ENCODE results near the gene FKBP6.
"Not testable (repeated sequence)": the region's sequence is repeated elsewhere in the genome, so short reads cannot be mapped to it uniquely, and the experiment has no call there.

The FKBP6 gene

DNA sequence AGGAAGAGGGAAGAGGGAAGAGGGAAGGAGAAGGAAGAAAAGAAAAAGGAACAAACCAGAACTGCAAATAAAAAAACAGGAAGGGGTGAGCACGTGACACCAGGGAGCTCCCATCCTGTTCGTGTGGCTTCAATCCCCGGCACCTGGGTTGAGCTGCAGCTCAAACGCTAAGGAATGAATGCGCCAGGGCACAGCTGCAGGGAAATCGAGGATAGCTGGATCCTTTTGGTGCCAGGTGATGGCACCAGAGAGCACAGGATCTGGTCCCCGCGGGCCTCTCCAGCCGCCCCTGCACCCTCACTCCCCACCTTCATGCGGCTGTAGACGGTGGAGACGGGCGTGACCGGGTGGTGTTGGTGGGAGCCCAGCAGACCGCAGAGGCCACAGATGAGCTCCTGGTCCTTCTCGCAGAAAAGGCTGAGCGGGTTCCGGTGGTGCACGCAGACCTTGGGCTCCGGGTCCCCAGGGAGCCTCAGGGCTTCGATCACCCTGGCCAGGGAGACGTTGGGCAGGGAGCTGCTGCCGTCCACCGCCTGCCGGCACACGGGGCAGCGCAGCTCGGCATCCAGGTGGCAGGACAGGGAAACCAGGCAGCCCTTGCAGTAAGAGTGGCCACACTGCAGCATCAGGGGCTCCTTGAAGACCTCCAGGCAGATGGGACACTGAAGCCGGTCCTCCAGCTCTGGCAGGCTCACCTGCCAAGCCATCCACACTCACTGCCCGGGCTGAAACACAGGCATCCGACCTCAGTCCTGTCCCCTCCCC, 3.7 kb upstream of the FKBP6 start:
- DNase-seq: peak; percentile 16

DNA sequence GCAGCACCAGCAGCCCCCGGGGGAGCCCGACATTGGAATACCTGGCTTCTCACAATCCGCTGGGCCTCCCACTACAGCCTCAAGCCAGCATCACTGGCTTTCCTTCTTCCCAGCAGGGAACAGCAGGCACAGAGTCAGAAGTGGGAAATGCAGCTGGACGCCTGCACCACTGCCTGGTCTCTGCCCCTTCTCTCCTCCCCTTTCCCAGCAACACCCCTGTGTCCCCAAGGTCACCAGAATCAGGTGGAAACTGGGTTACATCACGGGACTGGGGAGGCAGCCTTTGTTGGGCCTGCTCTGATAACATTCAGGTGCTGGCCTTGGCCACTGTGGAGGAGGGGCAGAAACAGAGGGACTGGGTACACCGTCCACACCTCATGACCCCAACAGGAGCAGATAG, 2.5 kb upstream of the FKBP6 start:
- not testable (repeated sequence) for DNase-seq

GRCh38 chr7:73327449-73327848, 512 bp upstream of the FKBP6 start:
- DNase-seq: not testable (repeated sequence)

DNA sequence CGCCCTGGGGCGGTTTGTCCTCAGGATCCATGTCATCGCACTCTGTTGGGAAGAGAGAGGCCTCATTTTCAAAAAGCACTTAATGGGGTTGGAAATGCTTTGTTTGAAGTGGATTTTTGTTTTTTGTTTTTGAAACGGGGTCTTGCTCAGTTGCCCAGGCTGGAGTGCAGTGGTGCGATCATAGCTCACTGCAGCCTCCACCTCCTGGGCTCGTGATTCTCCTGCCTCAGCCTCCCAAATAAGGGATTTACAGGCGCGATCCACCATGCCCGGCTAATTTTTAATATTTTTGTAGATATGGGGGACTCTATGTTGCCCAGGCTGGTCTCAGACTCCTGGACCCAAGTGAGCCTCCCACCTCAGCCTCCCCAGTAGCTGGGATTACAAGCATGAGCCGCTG, 735 bp downstream of the FKBP6 start:
- no peak for DNase-seq

GRCh38 chr7:73329861-73330581, 2.1 kb downstream of the FKBP6 start:
- no peak for DNase-seq

DNA sequence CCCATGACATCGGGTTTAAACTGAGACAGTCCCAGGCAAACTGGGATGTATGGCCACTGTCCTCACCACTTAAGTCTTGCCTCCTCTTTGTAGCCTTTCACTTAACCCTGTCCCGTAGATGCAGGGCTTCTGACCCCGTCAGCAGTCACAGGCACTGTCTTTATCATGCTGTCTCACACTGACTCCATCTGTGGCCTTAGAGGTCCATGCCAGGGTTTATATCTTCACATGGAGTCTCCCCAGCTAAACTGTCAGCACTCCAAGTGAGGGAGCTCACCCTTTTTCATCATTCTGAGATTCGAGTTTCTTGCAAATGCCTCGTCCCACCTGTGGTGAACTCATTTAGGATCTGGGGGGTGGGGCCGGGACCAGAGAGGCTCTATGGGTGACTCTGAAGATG, 2.8 kb downstream of the FKBP6 start:
- no peak for DNase-seq

GRCh38 chr7:73332447-73332846, 4.5 kb downstream of the FKBP6 start:
- no peak for DNase-seq

GRCh38 chr7:73338321-73338720, 10.4 kb downstream of the FKBP6 start:
- no peak for DNase-seq

- DNase-seq: no peak
Observed at GRCh38 chr7:73340514-73340913, 12.6 kb downstream of the FKBP6 start.

DNA sequence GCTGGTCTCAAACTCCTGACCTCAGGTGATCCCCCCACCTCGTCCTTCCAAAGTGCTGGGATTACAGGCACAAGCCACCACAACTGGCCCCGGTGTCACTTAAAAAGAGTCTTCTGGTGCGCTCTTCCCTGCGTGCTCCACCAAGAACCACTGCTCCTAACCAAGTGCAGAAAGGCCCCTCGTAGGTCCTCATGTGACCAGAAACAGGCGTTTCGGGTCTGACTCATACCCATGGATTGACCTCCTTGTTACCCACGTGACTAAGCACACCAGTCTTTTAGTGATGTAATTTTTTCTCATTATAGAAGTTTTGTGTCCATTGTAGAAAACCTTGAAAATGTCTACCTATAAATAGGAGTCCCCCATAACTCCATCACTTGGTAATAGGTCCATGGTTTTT, 13.9 kb downstream of the FKBP6 start:
- no peak for DNase-seq

DNA sequence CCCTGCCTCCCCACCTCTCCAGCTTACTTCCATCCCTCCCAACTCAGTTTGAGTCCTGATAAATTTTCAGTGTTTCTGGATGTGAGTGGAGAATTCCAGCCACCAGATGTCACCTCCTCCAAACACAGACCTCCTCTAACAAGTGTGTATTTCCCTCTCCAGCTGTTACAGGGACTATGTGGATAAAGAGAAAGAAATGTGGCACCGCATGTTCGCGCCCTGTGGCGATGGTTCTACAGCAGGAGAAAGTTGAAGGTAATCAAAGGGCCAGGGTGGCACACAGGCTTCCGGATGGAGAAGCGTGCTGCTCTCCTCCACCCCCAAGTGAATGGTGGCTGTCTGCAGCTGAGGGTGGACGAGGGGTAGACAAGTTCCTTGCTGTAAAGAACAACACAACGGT, 14.7 kb downstream of the FKBP6 start:
- no peak for DNase-seq

GRCh38 chr7:73343671-73344380, 15.9 kb downstream of the FKBP6 start:
- DNase-seq: no peak

- DNase-seq: no peak
Observed at GRCh38 chr7:73345538-73345937, 17.6 kb downstream of the FKBP6 start.

DNA sequence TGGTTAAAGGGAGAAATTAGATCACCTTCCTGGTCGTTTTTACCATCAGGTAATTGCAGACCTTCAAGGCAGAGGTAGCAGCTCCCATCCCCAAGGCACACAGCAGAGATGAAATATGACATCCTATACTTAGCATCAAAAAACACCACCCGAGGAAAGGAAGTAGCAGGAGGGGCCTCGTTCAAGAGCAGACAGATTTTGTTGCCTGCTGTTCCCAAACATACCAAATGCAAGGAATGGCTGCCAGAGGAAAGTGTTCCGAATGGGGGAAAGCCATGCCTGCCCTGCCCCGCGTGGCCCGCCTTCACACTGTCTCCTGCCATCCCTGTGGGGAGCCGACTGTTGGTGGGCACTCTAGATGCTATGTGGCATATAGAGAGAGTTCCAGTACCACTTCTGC, 18.0 kb downstream of the FKBP6 start:
- no peak for DNase-seq

DNA sequence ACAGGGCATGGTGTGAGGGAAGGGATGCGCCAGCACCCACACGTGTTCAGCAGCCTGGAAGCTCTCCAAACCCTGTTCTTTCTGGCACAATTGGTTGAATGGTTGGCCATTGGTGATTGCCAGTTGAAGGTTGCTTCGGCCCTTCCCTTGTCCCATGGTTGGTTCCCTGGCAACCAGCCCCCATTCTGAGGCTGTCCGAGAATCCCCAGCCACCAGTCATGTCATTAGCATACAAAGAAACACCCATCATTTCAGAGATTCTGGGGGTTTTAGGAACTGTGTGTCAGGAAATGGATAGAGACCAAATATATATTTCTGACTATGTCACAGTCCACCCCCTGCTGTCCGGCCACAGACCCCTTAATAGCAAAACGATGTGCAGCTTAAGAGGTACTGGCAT, 21.8 kb downstream of the FKBP6 start:
- DNase-seq: no peak

- DNase-seq: no peak
Observed at GRCh38 chr7:73350306-73351068, 22.5 kb downstream of the FKBP6 start.

DNA sequence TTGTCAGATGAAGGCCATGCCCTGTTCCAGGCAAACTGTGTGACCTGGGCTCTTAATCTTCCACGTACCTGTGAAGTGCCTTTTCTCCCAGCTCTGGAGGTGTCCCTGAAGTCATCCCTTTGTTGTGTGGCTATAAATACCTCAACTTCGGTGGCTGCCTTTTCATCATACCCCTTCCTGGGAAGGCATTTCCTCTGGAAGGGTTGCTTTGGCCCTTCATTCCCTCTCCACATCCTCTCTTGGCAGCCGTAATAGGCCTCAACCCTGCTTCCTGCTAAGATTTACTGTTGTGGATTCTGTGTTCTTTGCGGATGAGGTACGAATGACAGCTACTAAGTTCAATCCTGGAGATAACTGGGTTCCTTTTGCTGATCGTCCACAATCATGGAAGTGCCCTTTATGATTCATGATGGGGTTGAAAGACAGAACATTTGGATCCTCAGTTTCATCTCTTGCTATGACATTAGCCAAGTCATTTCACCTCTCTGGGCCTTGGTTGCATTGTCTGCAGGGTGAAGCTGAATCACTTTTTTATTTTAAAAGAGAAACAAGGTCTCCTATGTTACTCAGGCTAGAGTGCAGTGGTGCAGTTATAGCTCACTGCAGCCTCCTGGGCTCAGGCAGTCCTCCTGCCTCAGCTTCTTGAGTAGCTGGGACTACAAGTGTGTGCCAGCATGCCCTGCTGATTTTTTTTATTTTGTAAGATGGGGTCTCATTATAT, 23.6 kb downstream of the FKBP6 start:
- no peak for DNase-seq

GRCh38 chr7:73352784-73353183, 24.8 kb downstream of the FKBP6 start:
- DNase-seq: no peak

GRCh38 chr7:73353243-73353642, 25.3 kb downstream of the FKBP6 start:
- DNase-seq: no peak

DNA sequence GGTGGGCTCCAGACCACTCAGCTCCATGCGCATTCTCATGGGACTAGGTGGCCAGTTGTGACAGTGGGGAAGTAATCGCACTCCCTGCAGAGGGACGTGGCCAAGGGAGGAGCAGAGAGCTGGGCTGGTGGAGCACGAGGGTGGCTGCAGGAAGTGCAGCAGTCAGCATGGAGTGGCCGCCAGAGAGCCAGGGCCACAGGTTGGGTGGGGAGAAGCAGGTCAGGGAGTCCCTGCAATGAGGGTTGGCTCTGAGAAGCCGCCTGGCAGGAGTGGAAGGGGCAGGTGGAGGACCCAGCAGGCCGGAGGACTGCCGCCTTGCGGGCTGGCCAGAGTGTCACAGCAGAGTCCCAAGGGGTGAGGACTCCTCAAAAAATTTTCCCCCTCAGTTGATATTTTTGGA, 26.2 kb downstream of the FKBP6 start:
- DNase-seq: no peak

GRCh38 chr7:73354821-73355220, 26.9 kb downstream of the FKBP6 start:
- DNase-seq: no peak

GRCh38 chr7:73356159-73356558, 28.2 kb downstream of the FKBP6 start:
- no peak for DNase-seq

Measured in central memory CD4-positive, alpha-beta T cell (primary cell).